ENCODE measurements around the gene SYT14. TPM values are rescaled to one million over a fixed set of nuclear protein-coding genes. Genes with fewer than 3 reads are reported as not detected.

The SYT14 gene
- total RNA-seq, 1 experiment from 2014 or later = 0.07 TPM

DNA sequence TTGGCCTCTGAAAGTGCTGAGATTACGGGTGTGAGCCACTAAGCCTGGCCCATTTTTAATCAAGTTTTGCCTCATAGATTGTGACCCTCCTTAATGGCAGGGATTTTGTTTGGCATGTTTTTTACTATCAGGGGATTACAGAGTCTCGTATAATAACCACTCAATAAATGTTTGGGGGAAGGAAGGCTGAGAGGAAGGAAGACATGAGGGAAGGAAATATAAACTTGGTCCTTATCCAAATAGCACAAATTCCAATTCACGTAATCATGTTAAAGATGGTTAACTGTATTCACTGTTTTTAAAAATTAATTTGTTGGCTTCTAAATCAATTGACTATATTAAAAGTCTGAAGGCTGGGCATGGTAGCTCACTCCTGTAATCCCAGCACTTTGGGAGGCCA lies 263.7 kb downstream of the SYT14 start:
- Histone ChIP-seq H3K79me2 (ENCODE audit: insufficient read depth, low read length) (no peaks in the 10 kb centered on the region), H3K36me3 (ENCODE audit: control insufficient read depth in 1 of 2, insufficient read depth in 2 of 2, low read length in 2 of 2) (no peaks in the 10 kb centered on the region), H3K27me3 (ENCODE audit: insufficient read depth, low read length) (no peaks in the 10 kb centered on the region), H3K9me2 (ENCODE audit: insufficient read depth) (no peaks in the 10 kb centered on the region), H3K4me3 (replicated peaks in 1 of 2; ENCODE audit: low read depth in 1 of 2, low read length in 2 of 2) (no peak overlapping the region), H3K9me3 (ENCODE audit: control insufficient read depth in 1 of 2, insufficient read depth in 1 of 2, low read depth in 1 of 2, low read length in 2 of 2) (no peaks in the 10 kb centered on the region), H4K20me1 (ENCODE audit: insufficient read depth) (no peaks in the 10 kb centered on the region), H3K4me2 (ENCODE audit: low read length) (no peak overlapping the region), H3K4me1 (ENCODE audit: control insufficient read depth in 1 of 2, insufficient read depth in 2 of 2, low read length in 2 of 2) (no peaks in the 10 kb centered on the region), H3K27ac (ENCODE audit: low read depth, low read length) (no peak overlapping the region), H3K9ac (ENCODE audit: low read length) (no peak overlapping the region), H2AFZ (ENCODE audit: low read depth, low read length, poor library complexity, severe bottlenecking) (no peak overlapping the region)
- RAD21 ChIA-PET (ENCODE audit: low non-redundant PET in 1 of 2, low total read pairs in 2 of 2, uncharacterized antibody in 2 of 2, unreplicated experiment in 2 of 2) = no interaction called here
- BruUV-seq (replicated peaks) = no TSS peak
- DNase-seq (ENCODE audit: low read depth, low spot score) (no peak), ATAC-seq (no peak)
- intact Hi-C loops (cut with micrococcal nuclease) = no loop called here
- POLR2A ChIA-PET = no interaction called here
- CTCF ChIA-PET = no interaction called here
- TF ChIP-seq ELF1 (IDR thresholded peaks at IDR 0.05; ENCODE audit: borderline replicate concordance, low read depth) = no peak
- TF ChIP-seq CEBPB (IDR thresholded peaks at IDR 0.05; ENCODE audit: low read depth) = no peak
- TF ChIP-seq YY1 (IDR thresholded peaks at IDR 0.05; ENCODE audit: extremely low read depth, insufficient replicate concordance, low read depth, low read length) = no peak
- no peak for TF ChIP-seq ZNF274 (IDR thresholded peaks at IDR 0.05; ENCODE audit: low read depth, low read length)
- TF ChIP-seq TCF7L2 (IDR thresholded peaks at IDR 0.05; ENCODE audit: borderline replicate concordance, extremely low read depth, insufficient read depth, insufficient read length) = no peak
- no peak for TF ChIP-seq FOSL1 (IDR thresholded peaks at IDR 0.05; ENCODE audit: low read depth)
- TF ChIP-seq POLR2AphosphoS5 (IDR thresholded peaks at IDR 0.05; ENCODE audit: low read depth, low read length) = no peak
- TF ChIP-seq JUND (IDR thresholded peaks at IDR 0.05) = no peak
- TF ChIP-seq EZH2phosphoT487 (IDR thresholded peaks at IDR 0.05; ENCODE audit: borderline replicate concordance) = no peak
- no peak for TF ChIP-seq EZH2 (IDR thresholded peaks at IDR 0.05)

DNA sequence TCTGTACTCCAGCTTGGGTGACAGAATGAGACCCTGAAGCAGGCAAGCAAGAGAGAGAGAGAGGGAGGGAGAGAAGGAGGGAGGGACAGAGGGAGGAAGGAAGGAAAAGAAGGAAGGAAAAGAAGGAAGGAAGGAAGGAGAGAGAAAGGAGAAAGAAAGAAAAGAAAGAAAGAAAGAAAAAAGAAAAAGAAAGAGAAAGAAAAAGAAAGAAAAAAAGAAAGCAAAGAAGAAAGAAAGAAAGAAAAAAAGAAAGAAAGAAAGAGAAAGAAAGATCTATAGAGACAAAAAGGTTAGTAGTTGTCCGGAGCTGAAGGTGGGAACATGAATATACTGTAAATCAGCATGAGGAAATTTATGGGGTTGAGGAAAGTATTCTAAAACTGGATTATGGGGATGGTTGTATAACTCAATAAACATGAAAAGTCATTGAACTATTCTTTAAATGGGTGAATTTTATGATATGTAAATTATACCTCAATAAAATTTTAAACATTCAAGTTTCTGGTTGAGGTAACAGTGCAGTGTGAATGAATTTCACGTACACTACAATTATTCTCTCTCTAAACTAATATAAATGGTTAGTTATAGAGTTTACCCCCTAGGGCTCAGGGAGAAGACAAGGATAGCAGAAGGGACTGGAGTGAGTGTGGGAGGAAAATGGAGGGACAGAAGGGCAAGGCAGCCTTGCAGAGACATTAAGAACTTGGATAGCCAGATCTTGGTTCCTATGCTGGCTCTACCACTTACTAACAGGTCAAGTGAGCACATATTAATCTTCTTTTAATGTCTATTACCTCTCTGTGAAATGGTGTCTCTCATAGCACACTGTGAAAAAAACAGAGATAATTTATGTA lies 269.8 kb downstream of the SYT14 start:
- ATAC-seq = no peak
- H3K27ac ChIP-seq (ENCODE audit: low read depth, low read length) = no peak overlapping the region
- DNase-seq (ENCODE audit: low read depth, low spot score) = no peak
- no peak overlapping the region for H3K9ac ChIP-seq (ENCODE audit: low read length)
- H3K9me2 ChIP-seq (ENCODE audit: insufficient read depth) = no peaks in the 10 kb centered on the region
- no peaks in the 10 kb centered on the region for H3K36me3 ChIP-seq (ENCODE audit: control insufficient read depth in 1 of 2, insufficient read depth in 2 of 2, low read length in 2 of 2)
- no peaks in the 10 kb centered on the region for H4K20me1 ChIP-seq (ENCODE audit: insufficient read depth)
- no peaks in the 10 kb centered on the region for H3K79me2 ChIP-seq (ENCODE audit: insufficient read depth, low read length)
- no peak overlapping the region for H3K4me2 ChIP-seq (ENCODE audit: low read length)
- ChIA-PET CTCF (no interaction called here), POLR2A (no interaction called here), RAD21 (ENCODE audit: low non-redundant PET in 1 of 2, low total read pairs in 2 of 2, uncharacterized antibody in 2 of 2, unreplicated experiment in 2 of 2) (no interaction called here)
- H3K27me3 ChIP-seq (ENCODE audit: insufficient read depth, low read length) = no peaks in the 10 kb centered on the region
- TF ChIP-seq RAD21 (IDR thresholded peaks at IDR 0.05; ENCODE audit: low read depth) (no peak), SP1 (IDR thresholded peaks at IDR 0.05; ENCODE audit: low read depth) (no peak), POLR2A (IDR thresholded peaks at IDR 0.05; ENCODE audit: borderline replicate concordance, extremely low read depth, insufficient read depth, insufficient read length) (no peak)
- no TSS peak for BruUV-seq (replicated peaks)
- no peaks in the 10 kb centered on the region for H3K9me3 ChIP-seq (ENCODE audit: control insufficient read depth in 1 of 2, insufficient read depth in 1 of 2, low read depth in 1 of 2, low read length in 2 of 2)
- intact Hi-C loops (cut with micrococcal nuclease) = no loop called here
- H3K4me3 ChIP-seq (replicated peaks in 1 of 2; ENCODE audit: low read depth in 1 of 2, low read length in 2 of 2) = no peak overlapping the region
- no peak overlapping the region for H2AFZ ChIP-seq (ENCODE audit: low read depth, low read length, poor library complexity, severe bottlenecking)
- no peaks in the 10 kb centered on the region for H3K4me1 ChIP-seq (ENCODE audit: control insufficient read depth in 1 of 2, insufficient read depth in 2 of 2, low read length in 2 of 2)

All from HCT116 (cell line).